Spleen (tissue), 11 donors: ENCODE results near the gene KCNC3. TPM values are rescaled to one million over a fixed set of nuclear protein-coding genes. Genes with fewer than 3 reads are reported as not detected.

ENCODE experiments used
- DNase-seq: peaks from one replicate; pipeline ENCODE4 v3.0.0-alpha.2; 2020
- H3K27ac ChIP-seq, 8 donors: fragments of 200-600 bp; sonication (generic) in 7 of 8; 1 replicate in 4 of 8; 2 replicates in 4 of 8; pipeline versions ENCODE4 v1.5.0 to v1.8.0; 2016 to 2021; ENCODE audit warnings: inconsistent platforms in 4 of 8, mild to moderate bottlenecking in 4 of 8, moderate library complexity in 1 of 8
- H3K27me3 ChIP-seq, 7 donors: fragments of 200-600 bp; sonication (generic) in 6 of 7; replicated peaks in 1 of 7; 1 replicate in 4 of 7; 2 replicates in 3 of 7; pipeline versions ENCODE4 v1.5.0 to v1.8.0; 2016 to 2021; ENCODE audit warnings: inconsistent platforms in 3 of 7, mild to moderate bottlenecking in 1 of 7
- H3K36me3 ChIP-seq, 6 donors: fragments of 200-600 bp; sonication (generic) in 5 of 6; 1 replicate in 4 of 6; 2 replicates in 2 of 6; pipeline versions ENCODE4 v1.5.0 to v1.8.0; 2016 to 2021; ENCODE audit warnings: inconsistent platforms in 2 of 6
- H3K4me1 ChIP-seq, 6 donors: fragments of 200-600 bp; sonication (generic) in 5 of 6; 1 replicate in 3 of 6; 2 replicates in 3 of 6; pipeline versions ENCODE4 v1.5.0 to v1.8.0; 2016 to 2021; ENCODE audit warnings: inconsistent platforms in 3 of 6
- H3K4me3 ChIP-seq, 8 donors: fragments of 200-600 bp; sonication (generic) in 7 of 8; 1 replicate in 4 of 8; 2 replicates in 4 of 8; pipeline versions ENCODE4 v1.5.0 to v1.8.0; 2016 to 2021; ENCODE audit warnings: inconsistent platforms in 4 of 8, mild to moderate bottlenecking in 4 of 8, moderate library complexity in 2 of 8
- H3K9me3 ChIP-seq, 8 donors: fragments of 200-600 bp; sonication (generic) in 7 of 8; 1 replicate in 4 of 8; 2 replicates in 4 of 8; pipeline versions ENCODE4 v1.5.0 to v1.8.0; 2016 to 2021; ENCODE audit warnings: inconsistent platforms in 4 of 8
- POLR2A ChIP-seq, 3 donors: fragments of 450-650 bp; IDR thresholded peaks; one replicate each; pipeline ENCODE4 v1.5.1; 2017; ENCODE audit warnings: antibody characterized with exemption in 3 of 3, mild to moderate bottlenecking in 1 of 3
- POLR2AphosphoS5 ChIP-seq, 3 donors: sonication (generic); formaldehyde crosslinking; IDR thresholded peaks; one replicate each; pipeline ENCODE4 v1.5.1; 2017; ENCODE audit warnings: antibody characterized with exemption in 3 of 3
- WGBS, 5 donors: extraction: QIAGEN DNeasy Blood & Tissue Kit in 3 of 5; methylation state at CpG; one replicate each; pipeline versions ENCODE4 v1.1.5 to v1.1.7; 2013 to 2018; 5-methylcytosine and 5-hydroxymethylcytosine counted together
- intact Hi-C: fragments of 100-400 bp; cut with DNase I; formaldehyde crosslinking; loops from one replicate; pipeline ENCODE4 v1.15.0; 2023; ENCODE audit warnings: low total_unique reads
- polyA plus RNA-seq, 3 donors: library from polyadenylated mRNA; stranded (reverse); fragments of 200-250 nt; gene quantifications; one replicate each; pipeline ENCODE4 v1.2.1, GENCODE V29; 2013
- total RNA-seq, 7 donors: library from RNA; depleted of rRNA in 3 of 7; stranded (reverse); fragments of >200 nt in 3 of 7; fragmentation: NEBNext Ultra II Directional in 4 of 7; extraction: Animal tissue kit (Norgen Biotek cat#: 25700) in 4 of 7; gene quantifications; one replicate each; pipeline versions ENCODE4 v1.1.0 to v1.2.1, GENCODE V29; 2016 to 2021
- TF ChIP-seq, protein P1 (sequence below), 11 experiments: fragments of 200-600 bp in 7 of 11; fragments of 450-650 bp in 4 of 11; sonication (generic) in 4 of 11; IDR thresholded peaks in 8 of 11; conservative IDR thresholded peaks in 3 of 11; 1 replicate in 7 of 11; 2 replicates in 4 of 11; pipeline versions ENCODE4 v1.4.0 to v1.8.0; 2016 to 2021; ENCODE audit warnings: antibody characterized with exemption in 11 of 11, inconsistent platforms in 4 of 11, mild to moderate bottlenecking in 1 of 11
- donor health status: healthy with polysubstance abuse.
- donor health status: DM: no; HTN: no; CAD: no; lungs with moderate emphysema.
- donor health status: DM: no; HTN: no; CAD: no.
- donor health status: Bipolar disorder and iron deficiency.
- donor health status: healthy.
- donor health status: DM: no; HTN: no; CAD: no.
- donor health status: DM: yes; HTN: yes; CAD: no.

KCNC3 gene
- total and polyA plus RNA-seq, 10 donors, result 0.72 to 20.8 (median 5.2) TPM

DNA sequence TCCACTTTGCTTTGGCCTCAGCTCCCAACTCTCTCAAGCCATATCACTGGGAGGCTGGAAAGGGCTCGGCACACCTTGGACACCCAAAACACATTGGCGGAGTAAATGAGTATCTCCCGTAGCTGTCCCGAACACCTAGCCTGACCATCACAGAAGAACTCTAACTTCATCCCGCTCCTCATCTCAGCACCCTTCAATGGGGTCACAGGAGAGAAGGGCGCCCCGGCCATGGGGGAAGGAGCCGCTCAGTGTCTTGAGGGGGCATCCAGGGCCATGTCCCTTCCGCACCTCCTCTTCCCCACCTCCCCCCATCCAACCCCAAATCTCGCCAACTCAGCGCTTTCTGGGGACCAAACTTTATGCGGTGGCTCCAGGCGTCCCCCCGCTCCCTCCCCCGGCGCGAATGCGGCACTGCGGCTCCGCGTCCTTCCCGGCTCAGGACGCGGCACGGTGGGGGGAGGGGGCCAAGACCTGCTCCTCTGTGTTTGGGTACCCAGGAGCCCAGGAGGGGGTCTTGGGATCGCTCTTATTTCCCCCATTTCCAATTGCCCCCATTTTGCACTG is 3.0 kb downstream of the KCNC3 start:
- peaks cover 5 to 55% (median 34%) of the 10 kb centered on the region in 6 donors for H3K4me1 ChIP-seq
- H3K27me3 ChIP-seq, result peaks cover 0 to 66% (median 47%) of the 10 kb centered on the region in 7 donors
- peaks cover 0 to 29% (median 0%) of the 10 kb centered on the region in 8 donors for H3K9me3 ChIP-seq
- intact Hi-C loops, result no loop called here
- H3K36me3 ChIP-seq, result peaks cover 0 to 11% (median 0%) of the 10 kb centered on the region in 6 donors
- H3K4me3 ChIP-seq, result peak overlapping the region in 1 of 8 donors; percentile 44
- WGBS, 5 donors, result 4 to 7% (median 6%) methylated on average over 21 to 26 of the region's 26 CpGs
- peak; percentile 69 for DNase-seq
- H3K27ac ChIP-seq, result no peak overlapping the region
- TF ChIP-seq POLR2A (IDR thresholded peaks at IDR 0.05), result no peak
- TF ChIP-seq POLR2AphosphoS5 (IDR thresholded peaks at IDR 0.05), result no peak
- TF ChIP-seq, protein P1, sequence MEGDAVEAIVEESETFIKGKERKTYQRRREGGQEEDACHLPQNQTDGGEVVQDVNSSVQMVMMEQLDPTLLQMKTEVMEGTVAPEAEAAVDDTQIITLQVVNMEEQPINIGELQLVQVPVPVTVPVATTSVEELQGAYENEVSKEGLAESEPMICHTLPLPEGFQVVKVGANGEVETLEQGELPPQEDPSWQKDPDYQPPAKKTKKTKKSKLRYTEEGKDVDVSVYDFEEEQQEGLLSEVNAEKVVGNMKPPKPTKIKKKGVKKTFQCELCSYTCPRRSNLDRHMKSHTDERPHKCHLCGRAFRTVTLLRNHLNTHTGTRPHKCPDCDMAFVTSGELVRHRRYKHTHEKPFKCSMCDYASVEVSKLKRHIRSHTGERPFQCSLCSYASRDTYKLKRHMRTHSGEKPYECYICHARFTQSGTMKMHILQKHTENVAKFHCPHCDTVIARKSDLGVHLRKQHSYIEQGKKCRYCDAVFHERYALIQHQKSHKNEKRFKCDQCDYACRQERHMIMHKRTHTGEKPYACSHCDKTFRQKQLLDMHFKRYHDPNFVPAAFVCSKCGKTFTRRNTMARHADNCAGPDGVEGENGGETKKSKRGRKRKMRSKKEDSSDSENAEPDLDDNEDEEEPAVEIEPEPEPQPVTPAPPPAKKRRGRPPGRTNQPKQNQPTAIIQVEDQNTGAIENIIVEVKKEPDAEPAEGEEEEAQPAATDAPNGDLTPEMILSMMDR (IDR thresholded peaks at IDR 0.05 in 8 of 11, conservative IDR thresholded peaks at IDR 0.05 in 3 of 11), result no peak

DNA sequence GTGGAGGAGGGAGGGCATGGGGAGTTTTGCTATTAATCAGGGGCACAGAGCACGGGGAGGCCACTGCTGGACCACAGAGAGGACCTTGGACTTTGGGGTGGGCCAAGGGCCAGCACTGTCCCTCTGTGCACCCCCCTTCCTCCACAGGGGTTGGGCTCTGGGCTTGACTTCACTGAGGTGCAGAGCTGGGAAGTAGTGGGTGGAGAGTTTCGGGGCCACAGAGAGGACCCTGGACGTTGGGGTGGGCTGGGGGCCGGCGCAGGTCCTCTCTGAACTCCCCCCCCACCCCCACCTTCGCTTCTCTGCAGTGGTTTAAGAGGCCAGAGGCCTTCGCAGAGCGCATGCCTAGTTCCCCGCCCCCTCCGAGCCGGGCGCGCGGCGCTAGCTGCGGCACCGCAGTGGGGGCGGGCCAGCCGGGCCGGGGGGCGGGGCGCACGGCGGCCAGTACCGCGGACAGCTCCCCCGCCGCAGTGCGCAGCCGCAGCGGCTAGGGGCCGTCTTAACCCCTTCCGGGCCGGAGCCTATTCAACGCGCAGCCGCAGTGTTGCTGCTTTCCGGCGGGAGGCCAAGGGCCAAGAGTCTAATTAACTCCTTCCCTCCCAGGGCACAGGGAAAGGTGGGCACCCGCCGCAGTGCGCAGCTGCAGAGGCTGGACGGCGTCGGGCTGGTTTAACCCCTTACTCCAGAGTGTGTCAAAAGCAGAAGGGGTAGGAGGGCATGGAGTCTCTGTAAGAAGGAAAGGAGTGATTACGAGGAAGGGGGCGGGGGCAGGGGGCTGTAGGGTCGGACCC is 3.7 kb downstream of the KCNC3 start:
- H3K36me3 ChIP-seq, result peaks cover 0 to 11% (median 0%) of the 10 kb centered on the region in 6 donors
- H3K27me3 ChIP-seq, result peaks cover 0 to 65% (median 41%) of the 10 kb centered on the region in 7 donors
- WGBS, 5 donors, result 2 to 6% (median 3%) methylated on average over 19 to 48 of the region's 48 CpGs
- intact Hi-C loops, result no loop called here
- no peak overlapping the region for H3K27ac ChIP-seq
- TF ChIP-seq POLR2AphosphoS5 (IDR thresholded peaks at IDR 0.05), result peak in 1 of 3 donors; percentile 40
- no peak for TF ChIP-seq POLR2A (IDR thresholded peaks at IDR 0.05)
- H3K4me3 ChIP-seq, result peak overlapping the region in 1 of 8 donors; percentile 44
- peak; percentile 89 for DNase-seq
- H3K9me3 ChIP-seq, result peaks cover 0 to 26% (median 0%) of the 10 kb centered on the region in 8 donors
- H3K4me1 ChIP-seq, result peaks cover 5 to 48% (median 28%) of the 10 kb centered on the region in 6 donors

DNA sequence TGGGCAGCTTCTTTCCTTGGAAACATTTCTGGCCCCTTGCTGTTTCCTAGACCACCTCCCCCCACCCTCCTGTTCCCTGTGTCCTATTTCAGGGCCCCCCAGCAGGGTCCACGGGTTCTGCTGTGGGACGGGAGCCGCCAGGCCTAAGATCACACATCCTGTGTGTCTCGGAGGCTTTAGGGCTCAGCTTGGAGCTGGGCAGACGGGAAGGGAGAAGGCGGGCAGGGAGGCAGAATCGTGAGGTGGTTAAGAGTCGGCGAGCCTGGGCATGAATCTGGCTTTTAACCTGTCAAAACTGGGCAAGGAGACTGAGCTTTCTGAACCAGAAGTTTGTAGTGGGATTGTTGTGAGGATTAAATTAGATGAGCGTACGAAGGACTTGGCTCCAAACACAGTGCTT is 4.8 kb downstream of the KCNC3 start:
- intact Hi-C loops, result no loop called here
- Histone ChIP-seq H3K27ac (no peak overlapping the region), H3K27me3 (peaks cover 0 to 63% (median 31%) of the 10 kb centered on the region in 7 donors), H3K4me3 (no peak overlapping the region), H3K4me1 (peaks cover 5 to 37% (median 17%) of the 10 kb centered on the region in 6 donors), H3K36me3 (peaks cover 0 to 11% (median 0%) of the 10 kb centered on the region in 6 donors), H3K9me3 (peaks cover 0 to 15% (median 0%) of the 10 kb centered on the region in 8 donors)
- no peak for DNase-seq
- TF ChIP-seq, protein P1 (IDR thresholded peaks at IDR 0.05 in 8 of 11, conservative IDR thresholded peaks at IDR 0.05 in 3 of 11), result no peak
- no peak for TF ChIP-seq POLR2A (IDR thresholded peaks at IDR 0.05)
- TF ChIP-seq POLR2AphosphoS5 (IDR thresholded peaks at IDR 0.05), result no peak
- WGBS, 5 donors, result 79 to 84% (median 82%) methylated on average over 11 of the region's 11 CpGs

DNA sequence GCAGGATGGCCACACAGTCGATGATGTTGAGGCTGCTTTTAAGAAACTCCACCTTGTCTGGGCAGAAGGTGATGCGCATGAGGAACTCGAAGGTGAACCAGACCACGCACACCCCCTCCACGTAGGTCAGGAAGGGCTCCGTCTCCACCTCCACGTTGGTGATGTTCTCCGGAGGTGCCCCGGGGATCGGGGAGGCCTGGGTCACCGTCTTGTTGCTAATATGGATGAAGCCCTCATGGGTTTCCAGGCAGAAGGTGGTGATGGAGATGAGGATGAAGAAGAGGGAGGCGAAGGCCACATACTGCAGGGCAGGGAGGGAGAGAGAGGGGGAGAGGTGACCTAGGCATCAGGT is 5.4 kb downstream of the KCNC3 start:
- H3K9me3 ChIP-seq, result peaks cover 0 to 11% (median 0%) of the 10 kb centered on the region in 8 donors
- H3K4me3 ChIP-seq, result no peak overlapping the region
- peaks cover 5 to 34% (median 17%) of the 10 kb centered on the region in 6 donors for H3K4me1 ChIP-seq
- WGBS, 5 donors, result 90 to 95% (median 94%) methylated on average over 12 of the region's 12 CpGs
- TF ChIP-seq POLR2A (IDR thresholded peaks at IDR 0.05), result no peak
- TF ChIP-seq, protein P1 (IDR thresholded peaks at IDR 0.05 in 8 of 11, conservative IDR thresholded peaks at IDR 0.05 in 3 of 11), result no peak
- TF ChIP-seq POLR2AphosphoS5 (IDR thresholded peaks at IDR 0.05), result no peak
- intact Hi-C loops, result no loop called here
- H3K27ac ChIP-seq, result no peak overlapping the region
- peaks cover 0 to 61% (median 31%) of the 10 kb centered on the region in 7 donors for H3K27me3 ChIP-seq
- H3K36me3 ChIP-seq, result peaks cover 0 to 11% (median 0%) of the 10 kb centered on the region in 6 donors
- no peak for DNase-seq
